Measurements from ENCODE around the gene TSPEAR.

TSPEAR gene

GRCh38 chr21:44539046-44539445 lies 172.3 kb downstream of the TSPEAR start:
- peak; percentile 70 for DNase-seq

DNA sequence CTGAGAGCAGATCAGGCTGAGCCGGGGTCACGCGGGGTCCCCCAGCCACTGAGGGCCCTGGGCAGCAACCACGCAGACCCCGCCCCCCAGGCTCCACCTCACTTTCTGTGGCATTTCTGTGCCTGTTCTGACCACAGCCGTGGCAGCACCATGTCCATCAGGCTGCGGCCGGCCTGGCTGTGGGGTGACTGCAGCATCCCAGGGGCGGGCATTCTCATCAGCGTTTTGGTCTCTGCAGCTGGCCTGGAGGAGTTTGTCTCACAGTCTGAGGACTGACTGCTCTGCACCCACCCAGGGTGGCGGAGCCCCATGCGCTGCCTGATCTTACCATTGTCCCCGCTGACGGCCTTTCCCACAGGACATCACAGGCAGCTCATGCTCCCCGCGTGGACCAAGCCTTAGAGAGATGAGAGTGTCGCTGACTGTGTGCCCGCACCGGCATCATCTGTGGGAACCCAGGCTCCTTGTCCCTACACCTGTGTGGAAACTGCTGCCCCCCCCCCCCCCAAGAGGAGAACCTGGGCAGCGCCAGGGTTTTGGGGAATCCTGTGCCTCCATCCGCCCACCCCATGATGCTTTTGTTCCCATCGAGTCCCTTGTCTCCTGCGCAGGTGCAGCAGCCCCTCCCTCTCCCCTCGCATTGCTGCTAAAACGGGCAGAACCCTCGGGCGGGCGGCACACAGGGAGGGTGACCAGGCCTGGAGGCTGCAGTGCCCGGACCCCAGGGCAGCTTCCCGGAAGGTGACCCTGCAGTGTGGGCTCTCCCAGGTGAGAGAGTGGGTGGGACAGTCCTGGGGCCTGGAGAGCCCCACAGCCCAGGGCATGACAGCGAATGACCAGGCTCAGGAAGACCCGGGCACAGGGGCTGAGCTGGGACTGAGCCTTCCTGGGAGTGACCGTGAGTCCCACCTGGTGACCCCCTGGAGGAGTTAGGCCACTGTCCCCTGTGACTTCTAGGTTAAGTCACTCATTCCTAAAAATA lies 173.2 kb downstream of the TSPEAR start:
- DNase-seq, result no peak

- no peak for DNase-seq
Observed at GRCh38 chr21:44535963-44536362, 175.4 kb downstream of the TSPEAR start.

DNA sequence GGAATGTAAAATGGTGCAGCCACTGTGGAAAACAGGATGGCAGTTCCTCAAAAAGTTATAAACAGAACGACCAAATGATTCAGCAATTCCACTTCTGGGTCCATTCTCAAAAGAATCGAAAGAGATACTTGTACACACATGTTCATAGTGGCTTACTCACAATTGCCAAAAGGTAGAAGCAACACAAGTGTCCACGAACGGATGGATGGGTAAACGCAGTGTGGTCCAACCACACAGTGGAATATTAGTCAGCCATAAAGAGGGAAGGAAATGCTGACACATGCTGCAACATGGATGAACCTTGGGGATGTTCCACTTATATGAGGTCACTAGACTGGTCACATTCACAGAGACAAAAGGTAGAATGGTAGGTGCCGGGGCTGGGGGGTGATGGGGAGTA lies 176.7 kb downstream of the TSPEAR start:
- no peak for DNase-seq

GRCh38 chr21:44533891-44534627 lies 177.3 kb downstream of the TSPEAR start:
- DNase-seq, result no peak

DNA sequence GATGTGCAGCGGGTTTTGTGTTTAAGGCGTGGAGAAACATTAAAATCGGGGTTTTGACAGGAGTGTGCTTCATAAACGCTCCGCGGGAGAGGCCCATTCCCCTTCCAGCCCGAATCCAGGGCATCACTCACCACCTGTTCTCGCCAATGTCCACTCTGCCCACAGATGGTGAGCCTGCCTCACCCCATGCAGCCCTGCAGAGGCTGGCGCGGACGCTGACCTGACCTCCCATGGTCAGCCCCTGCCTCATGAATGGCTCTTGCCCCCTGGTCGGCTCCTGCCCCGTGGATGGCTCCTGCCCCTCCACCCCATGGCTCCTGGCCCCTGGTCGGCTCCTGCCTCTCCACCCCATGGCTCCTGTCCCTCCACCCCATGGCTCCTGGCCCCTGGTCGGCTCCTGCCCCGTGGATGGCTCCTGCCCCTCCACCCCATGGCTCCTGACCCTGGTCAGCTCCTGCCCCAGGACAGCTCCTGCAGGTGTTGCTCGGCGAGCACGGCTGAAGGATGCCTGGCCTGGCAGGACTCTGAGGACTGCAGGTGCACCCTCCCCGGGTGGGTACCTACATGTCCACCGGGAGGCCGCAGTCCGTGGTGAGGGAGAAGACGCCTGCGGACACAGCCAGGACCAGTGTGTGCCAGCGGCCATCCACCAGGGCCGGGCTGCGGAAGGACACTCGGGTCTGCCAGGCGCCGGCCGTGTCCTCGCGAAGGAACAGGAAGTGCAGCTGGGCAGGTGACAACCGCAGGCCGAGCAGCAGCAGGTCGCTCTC lies 178.1 kb downstream of the TSPEAR start:
- DNase-seq, result no peak

- DNase-seq, result no peak
Observed at GRCh38 chr21:44532712-44533111, 178.7 kb downstream of the TSPEAR start.

- DNase-seq, result no peak
Observed at GRCh38 chr21:44531606-44532564, 179.5 kb downstream of the TSPEAR start.

DNA sequence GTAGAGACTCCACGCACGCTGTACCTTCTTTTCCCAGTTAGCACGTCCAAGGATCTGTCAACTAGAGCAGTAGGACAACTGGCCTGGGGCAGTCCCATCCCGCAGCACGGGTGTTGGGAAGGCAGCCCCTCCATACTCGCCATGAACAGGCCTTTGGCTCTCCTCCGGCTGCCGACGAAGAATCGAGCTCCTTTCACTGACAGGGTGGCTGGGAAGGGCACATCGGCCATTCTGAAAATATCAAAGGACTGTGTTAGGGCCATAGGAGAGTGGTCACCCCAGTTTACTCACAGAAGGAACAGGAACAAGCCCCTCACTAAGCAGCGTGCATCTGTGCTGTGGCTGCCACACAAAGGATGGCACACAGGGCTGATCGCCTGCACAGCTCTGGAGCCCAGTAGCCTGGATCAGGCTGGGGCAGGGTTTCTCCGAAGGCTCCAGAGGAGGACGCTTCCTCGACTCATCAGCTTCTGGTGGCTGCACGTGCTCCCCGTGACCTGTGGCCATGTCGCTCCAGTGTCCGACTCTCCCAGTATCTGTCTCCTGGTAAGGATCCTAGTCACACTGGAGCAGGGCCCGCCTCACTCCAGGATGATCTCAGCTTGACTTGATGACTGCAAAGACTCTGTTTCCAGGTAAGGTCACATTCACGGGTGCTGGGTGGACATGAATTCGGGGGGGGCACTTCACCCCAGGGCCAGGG lies 180.3 kb downstream of the TSPEAR start:
- no peak for DNase-seq

GRCh38 chr21:44530221-44530902 lies 181.0 kb downstream of the TSPEAR start:
- no peak for DNase-seq

DNA sequence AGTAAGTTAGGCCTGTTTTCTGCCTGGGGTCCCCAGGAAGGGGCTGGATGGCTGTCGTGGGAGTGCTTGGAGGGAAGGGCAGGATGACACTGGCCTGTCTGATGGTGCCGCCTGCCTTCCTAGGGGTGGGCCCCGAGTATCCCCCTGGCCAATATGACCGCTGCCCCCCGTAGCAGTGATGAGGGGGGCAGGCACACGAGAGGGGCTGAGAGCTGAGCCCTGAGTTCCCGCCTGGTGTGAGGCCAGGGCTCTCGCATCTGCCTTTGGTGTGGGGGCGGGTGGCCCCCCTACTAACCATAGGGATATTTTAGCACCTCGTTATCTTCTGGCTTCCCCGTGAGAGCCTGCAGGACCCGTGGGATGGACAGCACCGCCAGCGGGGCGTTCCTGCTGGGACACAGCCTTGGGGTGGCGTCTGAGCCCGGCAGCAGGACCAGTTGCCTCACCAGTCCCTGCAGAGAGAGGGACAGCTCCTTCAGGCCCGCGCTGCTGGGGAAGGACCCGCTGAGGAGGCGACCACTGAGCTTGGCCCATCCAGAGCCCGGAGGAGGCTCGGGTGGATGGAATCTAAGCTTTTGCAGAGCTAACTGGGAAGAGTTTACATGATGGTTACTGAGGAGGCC lies 181.8 kb downstream of the TSPEAR start:
- DNase-seq, result no peak

DNA sequence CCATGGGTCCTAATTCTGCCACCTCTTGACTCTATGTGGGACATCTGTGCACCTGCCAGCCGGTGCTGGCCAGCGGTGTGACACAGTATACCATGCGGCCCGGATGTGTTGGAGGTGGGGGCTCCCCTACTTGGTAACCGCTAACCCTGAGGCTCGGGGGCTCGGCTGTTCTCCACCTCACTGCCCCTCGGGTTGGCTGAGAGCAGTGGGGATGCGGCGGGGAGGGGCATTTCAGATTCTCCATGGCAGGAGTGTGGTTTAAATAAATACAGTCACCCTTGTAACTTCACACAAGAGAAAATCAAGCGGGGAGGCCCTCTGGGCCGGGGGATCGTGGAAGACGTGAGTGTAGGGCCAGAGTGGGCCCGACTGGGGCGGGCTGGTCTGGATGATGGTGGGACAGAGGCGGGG lies 182.4 kb downstream of the TSPEAR start:
- DNase-seq, result no peak

DNA sequence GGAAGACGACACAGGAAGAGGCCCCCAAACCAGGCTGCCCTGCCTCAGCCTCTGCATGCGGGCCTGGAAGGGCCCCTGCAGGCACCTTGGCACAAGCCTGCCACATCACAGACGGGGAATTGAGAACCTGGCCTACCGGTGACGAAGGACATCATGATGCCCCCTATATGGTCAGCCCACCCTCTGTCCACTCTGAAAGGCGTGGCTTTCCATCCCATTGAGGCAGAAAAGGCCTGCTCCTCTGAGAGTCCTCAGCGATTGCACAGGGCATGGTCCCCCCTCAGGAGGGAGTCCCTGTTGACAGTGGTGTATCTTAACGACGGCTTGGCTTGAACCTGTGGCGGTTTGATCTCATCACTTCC lies 182.8 kb downstream of the TSPEAR start:
- DNase-seq, result no peak

- no peak for DNase-seq
Observed at GRCh38 chr21:44527983-44528633, 183.3 kb downstream of the TSPEAR start.

- DNase-seq, result no peak
Observed at GRCh38 chr21:44527156-44527982, 184.0 kb downstream of the TSPEAR start.

- no peak for DNase-seq
Observed at GRCh38 chr21:44526096-44526997, 185.0 kb downstream of the TSPEAR start.

- DNase-seq, result no peak
Observed at GRCh38 chr21:44525391-44526095, 185.8 kb downstream of the TSPEAR start.
